OCI-LY7 (cell line): ENCODE measurements around the gene LPIN2. TPM values are rescaled to one million over a fixed set of nuclear protein-coding genes. Genes with fewer than 3 reads are reported as not detected.

ENCODE experiments used
- BruUV-seq: library from RNA; stranded (reverse); fragments of 400-500 nt; replicated peaks from 2 replicates; lab custom pipeline; 2021; lab: Mats Ljungman, UMichigan
- CTCF ChIA-PET: fragments of 300-600 bp; sonication (Branson Sonifier 250); formaldehyde crosslinking; loops from one replicate; lab custom pipeline; 2022; ENCODE audit warnings: antibody characterized with exemption; ENCODE audit not compliant: unreplicated experiment; lab: Charles Lee
- POLR2A ChIA-PET: fragments of 300-600 bp; sonication (Branson Sonifier 250); formaldehyde crosslinking; loops from one replicate; lab custom pipeline; 2022; ENCODE audit warnings: antibody characterized with exemption; lab: Charles Lee
- DNase-seq: peaks from one replicate; pipeline ENCODE4 v3.0.0-alpha.2; 2015; ENCODE audit warnings: low spot score
- H2AFZ ChIP-seq: fragments of 200-600 bp; sonication (generic), shearing (Covaris generic); 2 replicates; pipeline ENCODE4 v1.6.1; 2014; ENCODE audit warnings: mild to moderate bottlenecking, antibody characterized with exemption, low read length, moderate library complexity
- H3K27ac ChIP-seq: fragments of 200-600 bp; sonication (generic); 2 replicates; pipeline ENCODE4 v1.5.1; 2014; ENCODE audit warnings: mixed run types, low read depth, mild to moderate bottlenecking, moderate library complexity, low read length, inconsistent platforms; ENCODE audit not compliant: poor library complexity, severe bottlenecking
- H3K36me3 ChIP-seq: fragments of 200-600 bp; sonication (generic); 2 replicates; pipeline ENCODE4 v1.6.1; 2014; ENCODE audit warnings: mild to moderate bottlenecking, antibody characterized with exemption, low read length, moderate library complexity, mixed read lengths; ENCODE audit not compliant: insufficient read depth
- H3K4me1 ChIP-seq: fragments of 200-600 bp; sonication (generic); 2 replicates; pipeline ENCODE4 v1.5.1; 2014; ENCODE audit warnings: mild to moderate bottlenecking, low read length; ENCODE audit not compliant: insufficient read depth, poor library complexity, severe bottlenecking
- H3K4me2 ChIP-seq: fragments of 200-600 bp; sonication (generic); 2 replicates; pipeline ENCODE4 v1.6.1; 2014; ENCODE audit warnings: mild to moderate bottlenecking, low read length
- H3K4me3 ChIP-seq: fragments of 200-600 bp; sonication (generic); 2 replicates; pipeline ENCODE4 v1.5.1; 2014; ENCODE audit warnings: mild to moderate bottlenecking, low read depth, low read length; ENCODE audit not compliant: poor library complexity, severe bottlenecking
- H3K79me2 ChIP-seq: fragments of 200-600 bp; sonication (generic); 2 replicates; pipeline ENCODE4 v1.6.1; 2016; ENCODE audit warnings: low read depth, mild to moderate bottlenecking, low read length, moderate library complexity, mixed read lengths; ENCODE audit not compliant: insufficient read depth
- H3K9me2 ChIP-seq: fragments of 200-600 bp; sonication (generic); 2 replicates; pipeline ENCODE4 v1.6.1; 2016; ENCODE audit warnings: mild to moderate bottlenecking, low read length, mixed read lengths; ENCODE audit not compliant: insufficient read depth
- H3K9me3 ChIP-seq: fragments of 200-600 bp; sonication (generic); 2 replicates; pipeline ENCODE4 v1.6.1; 2014; ENCODE audit warnings: mild to moderate bottlenecking, mixed run types, low read length, mixed read lengths
- H4K20me1 ChIP-seq: fragments of 200-600 bp; sonication (generic); 2 replicates; pipeline ENCODE4 v1.6.1; 2014; ENCODE audit warnings: mild to moderate bottlenecking, antibody characterized with exemption, low read length, moderate library complexity, mixed read lengths; ENCODE audit not compliant: insufficient read depth
- CTCF ChIP-seq: fragments of 200-600 bp; sonication (generic); conservative IDR thresholded peaks from 2 replicates; pipeline ENCODE4 v1.5.1; 2014; ENCODE audit warnings: mild to moderate bottlenecking, antibody characterized with exemption, low read length, moderate library complexity, mixed read lengths
- EZH2phosphoT487 ChIP-seq: fragments of 200-600 bp; sonication (generic); IDR thresholded peaks from 2 replicates; pipeline ENCODE4 v1.6.1; 2018; ENCODE audit warnings: low read depth, borderline replicate concordance, mild to moderate bottlenecking, mixed run types, antibody characterized with exemption, low read length, moderate library complexity, mixed read lengths
- intact Hi-C: fragments of 100-400 bp; cut with micrococcal nuclease; formaldehyde crosslinking; loops from one replicate; pipeline ENCODE4 v1.10.0; 2022; ENCODE audit not compliant: unreplicated experiment
- total RNA-seq, 2 experiments: library from RNA; depleted of rRNA in 1 of 2; stranded (reverse); fragments of >200 nt in 1 of 2; shearing (Covaris generic) in 1 of 2; gene quantifications; 2 replicates each; pipeline ENCODE4 v1.2.3, GENCODE V29; 2014 to 2022

The LPIN2 gene
- total RNA-seq, 2 experiments from 2014 or later = 18.9 to 20.1 TPM

DNA sequence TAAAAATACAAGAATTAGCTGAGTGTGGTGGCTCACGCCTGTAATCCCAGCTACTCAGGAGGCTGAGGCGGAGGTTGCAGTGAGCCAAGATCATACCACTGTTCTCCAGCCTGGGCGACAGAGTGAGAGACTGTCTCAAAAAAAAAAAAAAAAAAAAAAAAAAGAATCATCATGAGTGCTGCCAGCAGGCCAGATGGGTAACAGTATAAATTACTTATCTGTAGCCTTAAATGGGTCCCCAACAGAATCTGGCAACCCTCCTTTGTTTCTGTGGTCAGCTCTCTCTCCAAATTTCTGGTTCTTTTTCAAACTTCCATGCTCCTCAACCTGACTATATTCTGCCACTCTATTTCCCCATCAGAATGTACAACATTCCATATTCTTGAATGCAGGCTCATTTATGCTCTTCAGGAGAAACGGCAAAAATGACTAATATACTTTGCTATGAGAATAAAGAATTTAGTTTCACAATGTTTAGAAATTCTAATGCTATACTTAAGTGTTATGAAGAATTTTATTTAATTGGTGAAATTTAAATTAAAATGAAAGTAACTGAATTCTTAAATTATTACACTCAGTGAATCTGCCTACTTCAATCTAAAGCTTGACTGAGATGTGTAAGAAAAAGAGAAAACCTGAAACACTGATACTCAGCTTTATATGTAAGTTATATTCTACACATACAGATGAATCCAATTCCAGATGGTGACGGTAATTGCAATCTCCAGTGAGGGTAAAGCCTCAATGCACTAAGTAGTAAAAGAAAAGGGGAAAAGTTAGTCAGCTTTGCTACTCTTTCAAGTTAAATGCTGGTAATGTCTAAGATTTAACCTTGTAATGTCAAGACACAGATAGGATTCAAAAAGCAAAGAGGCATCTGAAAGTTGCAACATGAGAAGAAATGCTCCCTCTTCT lies 24.8 kb downstream of the LPIN2 start:
- no peak for DNase-seq
- no peak overlapping the region for H2AFZ ChIP-seq
- TF ChIP-seq CTCF = no peak
- TF ChIP-seq EZH2phosphoT487 = no peak
- peaks cover 3% of the 10 kb centered on the region; the same call in 1 of the 2 replicates for H4K20me1 ChIP-seq
- no peaks in the 10 kb centered on the region for H3K9me3 ChIP-seq
- intact Hi-C loops = no loop called here
- CTCF ChIA-PET = interaction anchor here (0.8 kb wide), 1 partner anchor 90 kb away, joined by 3 read pairs; no protein-coding TSS in a partner anchor
- H3K4me1 ChIP-seq = peaks cover 23% of the 10 kb centered on the region
- no peak overlapping the region for H3K27ac ChIP-seq
- no peak overlapping the region for H3K4me2 ChIP-seq
- H3K9me2 ChIP-seq = no peaks in the 10 kb centered on the region
- no TSS peak for BruUV-seq
- H3K79me2 ChIP-seq = peaks cover 35% of the 10 kb centered on the region; the same call in 1 of the 2 replicates
- H3K4me3 ChIP-seq = no peak overlapping the region
- peaks cover 12% of the 10 kb centered on the region; the same call in 1 of the 2 replicates for H3K36me3 ChIP-seq
- POLR2A ChIA-PET = interaction anchor here (0.6 to 3.8 kb wide), 10 partner anchors 14 to 1015 kb away, joined by 3 to 15 read pairs (median 3); no protein-coding TSS in a partner anchor

DNA sequence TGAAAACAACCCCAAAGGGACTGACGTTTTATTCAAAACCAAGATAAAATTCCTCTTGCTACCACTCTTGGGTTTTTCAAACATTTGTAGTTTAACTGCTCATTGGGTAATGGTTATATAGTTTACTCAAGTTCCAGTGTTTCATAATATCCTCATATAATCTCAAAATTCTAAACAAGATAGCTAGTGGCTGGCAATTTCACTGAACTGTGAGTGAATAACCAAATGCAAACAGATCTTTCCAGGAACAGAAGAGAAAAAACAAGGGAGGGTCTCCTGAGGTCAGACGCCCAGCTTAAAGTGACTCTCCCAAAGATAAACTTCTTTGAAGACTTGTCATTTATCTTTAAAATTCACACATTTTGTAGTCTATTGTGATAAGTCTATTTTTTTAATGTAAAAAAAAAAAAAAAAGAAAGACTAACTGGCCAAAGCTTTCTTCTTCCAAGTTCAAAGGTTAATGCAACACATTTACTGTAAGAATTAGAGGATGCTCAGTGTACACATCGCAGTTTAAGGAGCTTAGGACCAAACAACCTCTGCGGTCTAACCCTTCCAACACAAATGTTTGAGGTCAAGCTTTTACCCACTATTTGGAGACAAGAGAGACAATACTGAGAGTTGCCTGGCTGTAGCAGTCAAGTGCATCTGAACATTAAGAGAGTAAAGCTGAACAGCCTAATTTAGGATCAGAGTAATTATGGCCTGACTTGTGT lies 26.6 kb downstream of the LPIN2 start:
- intact Hi-C loops = no loop called here
- no peaks in the 10 kb centered on the region for H3K9me3 ChIP-seq
- no peak overlapping the region for H3K4me2 ChIP-seq
- no peak overlapping the region for H2AFZ ChIP-seq
- H3K4me3 ChIP-seq = no peak overlapping the region
- H3K9me2 ChIP-seq = no peaks in the 10 kb centered on the region
- DNase-seq = no peak
- peaks cover 52% of the 10 kb centered on the region; the same call in 1 of the 2 replicates for H3K79me2 ChIP-seq
- H3K4me1 ChIP-seq = peaks cover 41% of the 10 kb centered on the region
- H4K20me1 ChIP-seq = peaks cover 3% of the 10 kb centered on the region; the same call in 1 of the 2 replicates
- H3K36me3 ChIP-seq = peaks cover 10% of the 10 kb centered on the region; the same call in 1 of the 2 replicates
- POLR2A ChIA-PET = interaction anchor here (0.6 to 3.8 kb wide), 8 partner anchors 10 to 450 kb away, joined by 3 to 15 read pairs (median 6); no protein-coding TSS in a partner anchor
- BruUV-seq = no TSS peak
- H3K27ac ChIP-seq = no peak overlapping the region
- CTCF ChIA-PET = interaction anchor here (1.0 to 1.1 kb wide), 2 partner anchors 25 to 260 kb away, joined by 3 to 5 read pairs; no protein-coding TSS in a partner anchor
- TF ChIP-seq EZH2phosphoT487 = no peak
- TF ChIP-seq CTCF = no peak
